ENCODE measurements around the gene CCDC110. TPM values are rescaled to one million over a fixed set of nuclear protein-coding genes. Genes with fewer than 3 reads are reported as not detected.

The CCDC110 gene
- polyA plus RNA-seq, 1 experiment, result not detected

DNA sequence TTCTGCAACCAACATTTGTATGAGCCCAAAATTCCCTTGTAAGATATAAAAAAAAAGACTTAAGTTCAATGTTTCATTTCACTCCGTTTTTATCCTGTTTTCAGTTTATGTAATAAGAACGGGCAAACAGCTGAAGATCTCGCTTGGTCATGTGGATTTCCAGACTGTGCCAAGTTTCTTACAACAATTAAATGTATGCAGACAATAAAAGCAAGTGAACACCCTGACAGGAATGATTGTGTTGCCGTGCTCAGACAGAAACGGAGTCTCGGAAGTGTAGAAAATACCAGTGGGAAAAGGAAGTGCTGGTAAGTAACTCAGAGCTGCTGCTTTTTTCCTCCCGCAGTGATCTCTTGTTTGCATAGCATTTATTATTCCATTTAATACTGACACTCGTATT, 72.1 kb downstream of the CCDC110 start:
- Histone ChIP-seq H3K36me3 (ENCODE audit: control insufficient read depth, insufficient read depth, low read length) (peaks cover 6% of the 10 kb centered on the region), H3K27me3 (ENCODE audit: control insufficient read depth, insufficient read depth, low read length) (no peaks in the 10 kb centered on the region), H3K4me3 (ENCODE audit: low read depth, low read length) (no peak overlapping the region)
- TF ChIP-seq, protein P1, sequence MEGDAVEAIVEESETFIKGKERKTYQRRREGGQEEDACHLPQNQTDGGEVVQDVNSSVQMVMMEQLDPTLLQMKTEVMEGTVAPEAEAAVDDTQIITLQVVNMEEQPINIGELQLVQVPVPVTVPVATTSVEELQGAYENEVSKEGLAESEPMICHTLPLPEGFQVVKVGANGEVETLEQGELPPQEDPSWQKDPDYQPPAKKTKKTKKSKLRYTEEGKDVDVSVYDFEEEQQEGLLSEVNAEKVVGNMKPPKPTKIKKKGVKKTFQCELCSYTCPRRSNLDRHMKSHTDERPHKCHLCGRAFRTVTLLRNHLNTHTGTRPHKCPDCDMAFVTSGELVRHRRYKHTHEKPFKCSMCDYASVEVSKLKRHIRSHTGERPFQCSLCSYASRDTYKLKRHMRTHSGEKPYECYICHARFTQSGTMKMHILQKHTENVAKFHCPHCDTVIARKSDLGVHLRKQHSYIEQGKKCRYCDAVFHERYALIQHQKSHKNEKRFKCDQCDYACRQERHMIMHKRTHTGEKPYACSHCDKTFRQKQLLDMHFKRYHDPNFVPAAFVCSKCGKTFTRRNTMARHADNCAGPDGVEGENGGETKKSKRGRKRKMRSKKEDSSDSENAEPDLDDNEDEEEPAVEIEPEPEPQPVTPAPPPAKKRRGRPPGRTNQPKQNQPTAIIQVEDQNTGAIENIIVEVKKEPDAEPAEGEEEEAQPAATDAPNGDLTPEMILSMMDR (IDR thresholded peaks at IDR 0.05; ENCODE audit: insufficient read depth, low read depth, low read length), result no peak
- ChIA-PET POLR2A (no interaction called here), CTCF (no interaction called here)
- DNase-seq (ENCODE audit: low read depth), result no peak

DNA sequence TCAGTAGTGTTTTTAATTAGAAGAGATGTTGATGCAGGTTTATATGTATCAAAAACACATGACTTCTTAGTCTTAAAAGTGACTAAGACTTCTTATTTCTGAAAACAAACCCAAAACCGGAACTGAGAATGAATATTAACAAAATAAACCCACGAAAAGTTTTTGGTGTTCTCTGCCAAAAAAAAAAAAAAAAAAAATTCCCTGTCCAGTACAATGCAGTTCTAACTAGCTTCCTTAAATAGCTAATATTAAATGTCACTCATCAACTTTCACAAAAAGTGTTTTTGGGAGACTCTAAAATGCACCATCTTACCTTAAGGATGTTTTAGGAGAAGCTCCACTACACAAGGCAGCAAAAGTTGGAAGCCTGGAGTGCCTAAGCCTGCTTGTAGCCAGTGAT, 72.9 kb downstream of the CCDC110 start:
- H3K36me3 ChIP-seq (ENCODE audit: control insufficient read depth, insufficient read depth, low read length), result peaks cover 6% of the 10 kb centered on the region
- no peak for DNase-seq (ENCODE audit: low read depth)
- TF ChIP-seq, protein P1 (IDR thresholded peaks at IDR 0.05; ENCODE audit: insufficient read depth, low read depth, low read length), result no peak
- no peak overlapping the region for H3K4me3 ChIP-seq (ENCODE audit: low read depth, low read length)
- POLR2A ChIA-PET, result no interaction called here
- H3K27me3 ChIP-seq (ENCODE audit: control insufficient read depth, insufficient read depth, low read length), result no peaks in the 10 kb centered on the region
- CTCF ChIA-PET, result interaction anchor here (1.4 kb wide), 1 partner anchor 12 kb away, joined by 3 read pairs; no protein-coding TSS in a partner anchor

DNA sequence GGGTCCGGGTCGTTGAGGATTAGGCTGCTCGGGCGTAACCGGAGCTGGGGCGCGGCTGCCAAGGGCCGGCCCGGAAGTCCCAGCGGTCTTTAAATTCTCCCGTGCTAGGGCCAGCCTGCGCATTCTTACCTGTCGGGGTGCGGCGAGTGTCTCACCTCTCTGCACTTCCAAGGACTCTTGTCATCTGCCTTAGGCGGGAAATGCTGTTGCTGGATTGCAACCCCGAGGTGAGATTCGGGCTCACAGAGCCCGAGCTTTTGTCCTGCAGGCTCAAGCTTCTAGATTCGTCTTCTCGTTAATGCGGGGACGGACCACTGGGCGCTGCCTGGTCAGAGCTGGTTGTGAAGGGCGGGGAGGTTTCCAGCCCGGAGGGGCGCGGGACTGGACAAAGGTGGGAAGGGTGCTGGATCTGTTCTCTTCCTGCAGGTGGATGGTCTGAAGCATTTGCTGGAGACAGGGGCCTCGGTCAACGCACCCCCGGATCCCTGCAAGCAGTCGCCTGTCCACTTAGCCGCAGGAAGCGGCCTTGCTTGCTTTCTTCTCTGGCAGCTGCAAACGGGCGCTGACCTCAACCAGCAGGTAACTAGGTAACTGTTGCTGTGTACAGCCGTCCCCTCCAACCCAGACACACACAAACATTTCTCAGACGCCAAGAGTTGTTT, 74.7 kb downstream of the CCDC110 start, which contains the start of gene ANKRD37:
Gene ANKRD37, plus strand, starts transcription at position 118 of the 662 bp plus-strand sequence. Its CDS starts 83 bp downstream, at position 201.
- Histone ChIP-seq H3K36me3 (ENCODE audit: control insufficient read depth, insufficient read depth, low read length) (peaks cover 3% of the 10 kb centered on the region), H3K27me3 (ENCODE audit: control insufficient read depth, insufficient read depth, low read length) (no peaks in the 10 kb centered on the region), H3K4me3 (ENCODE audit: low read depth, low read length) (peak within 1 kb of the TSS; percentile 84)
- ChIA-PET CTCF (interaction anchor here (0.9 to 1.4 kb wide), 7 partner anchors 9 to 213 kb away, joined by 3 to 4 read pairs (median 4); partner anchors contain the start of genes SNX25 and UFSP2), POLR2A (interaction anchor here (0.7 kb wide), 1 partner anchor 1231 kb away, joined by 3 read pairs; no protein-coding TSS in a partner anchor)
- DNase-seq (ENCODE audit: low read depth), result no peak
- TF ChIP-seq, protein P1 (IDR thresholded peaks at IDR 0.05; ENCODE audit: insufficient read depth, low read depth, low read length), result no peak

DNA sequence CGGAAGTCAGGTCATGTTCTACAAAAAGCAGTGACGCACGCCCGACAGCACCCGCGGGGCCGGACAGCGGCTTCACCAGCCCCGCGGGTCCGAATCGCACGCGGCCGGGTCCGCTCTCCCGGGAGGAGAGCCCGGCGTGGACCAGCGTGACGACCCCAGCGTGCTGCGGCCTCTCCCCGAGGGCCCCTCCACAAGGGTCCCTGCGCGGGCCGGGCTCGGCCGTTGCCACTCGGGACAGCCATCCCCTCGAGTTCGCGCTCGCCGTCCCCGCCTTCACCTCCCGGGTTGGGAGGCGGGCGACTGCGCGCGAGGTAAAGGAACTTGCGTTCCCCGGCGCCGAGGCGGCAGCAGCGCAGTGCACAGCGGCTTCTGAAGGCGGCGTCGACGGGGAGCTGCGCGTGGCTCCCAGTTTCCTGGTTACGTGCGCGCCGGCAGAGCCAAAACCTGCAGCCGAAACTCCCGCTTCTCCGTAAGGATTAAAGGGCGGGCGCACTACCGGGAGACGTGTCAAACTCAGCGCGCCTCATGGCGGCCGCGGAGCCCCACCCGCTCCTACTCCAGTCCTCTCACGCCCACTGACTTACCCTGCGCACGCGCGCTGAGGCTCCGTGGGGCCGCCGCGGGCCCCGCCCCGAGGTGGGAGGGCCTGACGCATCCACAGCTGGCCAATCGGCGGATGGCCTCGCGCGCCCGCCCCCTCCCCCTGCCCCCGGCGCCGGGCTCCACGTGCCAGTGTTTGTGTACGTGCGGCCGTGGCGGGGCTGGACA, 75.4 kb downstream of the CCDC110 start:
- ChIA-PET CTCF (interaction anchor here (0.9 to 1.4 kb wide), 8 partner anchors 10 to 261 kb away, joined by 3 to 4 read pairs (median 4); partner anchors contain the start of genes SNX25 and UFSP2), POLR2A (interaction anchor here (0.7 kb wide), 1 partner anchor 1230 kb away, joined by 3 read pairs; no protein-coding TSS in a partner anchor)
- no peaks in the 10 kb centered on the region for H3K27me3 ChIP-seq (ENCODE audit: control insufficient read depth, insufficient read depth, low read length)
- H3K4me3 ChIP-seq (ENCODE audit: low read depth, low read length), result peak overlapping the region; percentile 84
- 0 out of 2 replicates have a peak, but pooled peaks cover 1% of the 10 kb centered on the region for H3K36me3 ChIP-seq (ENCODE audit: control insufficient read depth, insufficient read depth, low read length)
- TF ChIP-seq, protein P1 (IDR thresholded peaks at IDR 0.05; ENCODE audit: insufficient read depth, low read depth, low read length), result no peak
- DNase-seq (ENCODE audit: low read depth), result peak; percentile 88
